OCI-LY7 (cell line): ENCODE measurements around the gene INO80E. TPM values are rescaled to one million over a fixed set of nuclear protein-coding genes. Genes with fewer than 3 reads are reported as not detected.
"Not testable (repeated sequence)": the region's sequence is repeated elsewhere in the genome, so short reads cannot be mapped to it uniquely, and the experiment has no call there.

Experiments
- BruUV-seq: library from RNA; stranded (reverse); fragments of 400-500 nt; replicated peaks from 2 replicates; lab custom pipeline; 2021; lab: Mats Ljungman, UMichigan
- CTCF ChIA-PET: fragments of 300-600 bp; sonication (Branson Sonifier 250); formaldehyde crosslinking; loops from one replicate; lab custom pipeline; 2022; ENCODE audit warnings: antibody characterized with exemption; ENCODE audit not compliant: unreplicated experiment; lab: Charles Lee
- POLR2A ChIA-PET: fragments of 300-600 bp; sonication (Branson Sonifier 250); formaldehyde crosslinking; loops from one replicate; lab custom pipeline; 2022; ENCODE audit warnings: antibody characterized with exemption; lab: Charles Lee
- DNase-seq: peaks from one replicate; pipeline ENCODE4 v3.0.0-alpha.2; 2015; ENCODE audit warnings: low spot score
- H2AFZ ChIP-seq: fragments of 200-600 bp; sonication (generic), shearing (Covaris generic); 2 replicates; pipeline ENCODE4 v1.6.1; 2014; ENCODE audit warnings: mild to moderate bottlenecking, antibody characterized with exemption, low read length, moderate library complexity
- H3K27ac ChIP-seq: fragments of 200-600 bp; sonication (generic); 2 replicates; pipeline ENCODE4 v1.5.1; 2014; ENCODE audit warnings: mixed run types, low read depth, mild to moderate bottlenecking, moderate library complexity, low read length, inconsistent platforms; ENCODE audit not compliant: poor library complexity, severe bottlenecking
- H3K36me3 ChIP-seq: fragments of 200-600 bp; sonication (generic); 2 replicates; pipeline ENCODE4 v1.6.1; 2014; ENCODE audit warnings: mild to moderate bottlenecking, antibody characterized with exemption, low read length, moderate library complexity, mixed read lengths; ENCODE audit not compliant: insufficient read depth
- H3K4me1 ChIP-seq: fragments of 200-600 bp; sonication (generic); 2 replicates; pipeline ENCODE4 v1.5.1; 2014; ENCODE audit warnings: mild to moderate bottlenecking, low read length; ENCODE audit not compliant: insufficient read depth, poor library complexity, severe bottlenecking
- H3K4me2 ChIP-seq: fragments of 200-600 bp; sonication (generic); 2 replicates; pipeline ENCODE4 v1.6.1; 2014; ENCODE audit warnings: mild to moderate bottlenecking, low read length
- H3K4me3 ChIP-seq: fragments of 200-600 bp; sonication (generic); 2 replicates; pipeline ENCODE4 v1.5.1; 2014; ENCODE audit warnings: mild to moderate bottlenecking, low read depth, low read length; ENCODE audit not compliant: poor library complexity, severe bottlenecking
- H3K79me2 ChIP-seq: fragments of 200-600 bp; sonication (generic); 2 replicates; pipeline ENCODE4 v1.6.1; 2016; ENCODE audit warnings: low read depth, mild to moderate bottlenecking, low read length, moderate library complexity, mixed read lengths; ENCODE audit not compliant: insufficient read depth
- H3K9me2 ChIP-seq: fragments of 200-600 bp; sonication (generic); 2 replicates; pipeline ENCODE4 v1.6.1; 2016; ENCODE audit warnings: mild to moderate bottlenecking, low read length, mixed read lengths; ENCODE audit not compliant: insufficient read depth
- H3K9me3 ChIP-seq: fragments of 200-600 bp; sonication (generic); 2 replicates; pipeline ENCODE4 v1.6.1; 2014; ENCODE audit warnings: mild to moderate bottlenecking, mixed run types, low read length, mixed read lengths
- H4K20me1 ChIP-seq: fragments of 200-600 bp; sonication (generic); 2 replicates; pipeline ENCODE4 v1.6.1; 2014; ENCODE audit warnings: mild to moderate bottlenecking, antibody characterized with exemption, low read length, moderate library complexity, mixed read lengths; ENCODE audit not compliant: insufficient read depth
- EZH2phosphoT487 ChIP-seq: fragments of 200-600 bp; sonication (generic); IDR thresholded peaks from 2 replicates; pipeline ENCODE4 v1.6.1; 2018; ENCODE audit warnings: low read depth, borderline replicate concordance, mild to moderate bottlenecking, mixed run types, antibody characterized with exemption, low read length, moderate library complexity, mixed read lengths
- intact Hi-C: fragments of 100-400 bp; cut with micrococcal nuclease; formaldehyde crosslinking; loops from one replicate; pipeline ENCODE4 v1.10.0; 2022; ENCODE audit not compliant: unreplicated experiment
- total RNA-seq, 2 experiments: library from RNA; depleted of rRNA in 1 of 2; stranded (reverse); fragments of >200 nt in 1 of 2; shearing (Covaris generic) in 1 of 2; gene quantifications; 2 replicates each; pipeline ENCODE4 v1.2.3, GENCODE V29; 2014 to 2022
- TF ChIP-seq, protein P1 (sequence below): fragments of 200-600 bp; sonication (generic); conservative IDR thresholded peaks from 2 replicates; pipeline ENCODE4 v1.5.1; 2014; ENCODE audit warnings: mild to moderate bottlenecking, antibody characterized with exemption, low read length, moderate library complexity, mixed read lengths

Gene INO80E
- total RNA-seq, 2 experiments from 2014 or later = 88.0 to 129 TPM

DNA sequence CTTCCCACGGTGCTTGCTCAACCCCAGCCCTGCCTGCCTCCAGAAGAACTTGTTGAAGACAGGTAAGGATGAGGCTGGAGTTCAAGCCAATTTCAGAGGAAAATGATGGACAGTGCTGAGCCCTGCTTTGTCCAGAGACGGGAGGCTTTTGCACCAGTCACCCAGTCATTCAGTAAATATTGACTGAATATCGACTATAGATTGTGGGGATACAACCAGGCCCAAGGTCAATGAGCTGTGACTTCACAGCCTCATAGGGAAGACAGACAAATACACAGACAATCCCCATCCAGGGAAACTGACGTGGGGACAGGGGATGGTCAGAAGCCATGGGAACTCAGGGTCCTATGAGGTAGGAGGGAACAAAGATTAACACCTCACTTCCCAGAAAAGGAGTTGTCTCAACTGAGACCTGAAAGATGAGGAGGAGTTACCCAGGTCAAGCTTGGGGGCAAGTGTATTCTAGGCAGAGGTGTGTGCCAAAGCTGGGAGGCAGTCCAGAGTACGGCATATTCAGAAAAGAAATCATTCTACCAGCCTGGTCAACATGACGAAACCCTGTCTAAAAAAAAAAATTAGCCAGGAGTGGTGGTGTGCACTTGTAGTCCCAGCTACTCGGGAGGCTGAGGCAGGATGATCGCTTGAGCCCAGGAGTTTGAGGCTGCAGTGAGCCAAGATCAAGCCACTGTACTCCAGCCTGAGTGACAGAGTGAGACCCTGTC, 20.7 kb downstream of the INO80E start:
- H3K79me2 ChIP-seq = no peaks in the 10 kb centered on the region
- no peak for DNase-seq
- H3K9me2 ChIP-seq = no peaks in the 10 kb centered on the region
- no peak for TF ChIP-seq EZH2phosphoT487
- TF ChIP-seq, protein P1, sequence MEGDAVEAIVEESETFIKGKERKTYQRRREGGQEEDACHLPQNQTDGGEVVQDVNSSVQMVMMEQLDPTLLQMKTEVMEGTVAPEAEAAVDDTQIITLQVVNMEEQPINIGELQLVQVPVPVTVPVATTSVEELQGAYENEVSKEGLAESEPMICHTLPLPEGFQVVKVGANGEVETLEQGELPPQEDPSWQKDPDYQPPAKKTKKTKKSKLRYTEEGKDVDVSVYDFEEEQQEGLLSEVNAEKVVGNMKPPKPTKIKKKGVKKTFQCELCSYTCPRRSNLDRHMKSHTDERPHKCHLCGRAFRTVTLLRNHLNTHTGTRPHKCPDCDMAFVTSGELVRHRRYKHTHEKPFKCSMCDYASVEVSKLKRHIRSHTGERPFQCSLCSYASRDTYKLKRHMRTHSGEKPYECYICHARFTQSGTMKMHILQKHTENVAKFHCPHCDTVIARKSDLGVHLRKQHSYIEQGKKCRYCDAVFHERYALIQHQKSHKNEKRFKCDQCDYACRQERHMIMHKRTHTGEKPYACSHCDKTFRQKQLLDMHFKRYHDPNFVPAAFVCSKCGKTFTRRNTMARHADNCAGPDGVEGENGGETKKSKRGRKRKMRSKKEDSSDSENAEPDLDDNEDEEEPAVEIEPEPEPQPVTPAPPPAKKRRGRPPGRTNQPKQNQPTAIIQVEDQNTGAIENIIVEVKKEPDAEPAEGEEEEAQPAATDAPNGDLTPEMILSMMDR = no peak
- H3K4me2 ChIP-seq = no peak overlapping the region
- intact Hi-C loops = no loop called here
- no peaks in the 10 kb centered on the region for H3K4me1 ChIP-seq
- no TSS peak for BruUV-seq
- no peak overlapping the region for H3K27ac ChIP-seq
- no peaks in the 10 kb centered on the region for H4K20me1 ChIP-seq
- no peak overlapping the region for H2AFZ ChIP-seq
- no peak overlapping the region for H3K4me3 ChIP-seq
- ChIA-PET POLR2A (no interaction called here), CTCF (no interaction called here)
- H3K9me3 ChIP-seq = no peaks in the 10 kb centered on the region
- H3K36me3 ChIP-seq = no peaks in the 10 kb centered on the region

DNA sequence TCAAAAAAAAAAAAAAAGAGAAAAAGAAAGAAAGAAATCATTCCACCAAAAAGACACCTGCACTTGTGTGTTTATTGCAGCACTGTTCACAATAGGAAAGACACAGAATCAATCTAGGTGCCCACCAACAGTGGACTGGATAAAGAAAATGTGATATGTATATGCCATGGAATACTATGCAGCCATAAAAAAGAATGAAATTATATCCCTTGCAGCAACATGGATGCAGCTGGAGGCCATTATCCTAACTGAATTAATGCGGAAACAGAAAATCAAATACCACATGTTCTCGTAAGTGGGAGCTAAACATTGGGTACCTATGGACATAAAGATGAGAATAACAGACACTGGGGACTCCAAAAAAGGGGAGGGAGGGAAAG, 21.2 kb downstream of the INO80E start:
- intact Hi-C loops = no loop called here
- H3K36me3 ChIP-seq = no peaks in the 10 kb centered on the region
- POLR2A ChIA-PET = no interaction called here
- CTCF ChIA-PET = no interaction called here
- H3K4me1 ChIP-seq = no peaks in the 10 kb centered on the region
- H3K9me2 ChIP-seq = no peaks in the 10 kb centered on the region
- no peak overlapping the region for H2AFZ ChIP-seq
- H3K4me2 ChIP-seq = no peak overlapping the region
- no peak for DNase-seq
- no TSS peak for BruUV-seq
- H3K27ac ChIP-seq = no peak overlapping the region
- no peaks in the 10 kb centered on the region for H3K9me3 ChIP-seq
- H4K20me1 ChIP-seq = no peaks in the 10 kb centered on the region
- no peak overlapping the region for H3K4me3 ChIP-seq
- TF ChIP-seq EZH2phosphoT487 = no peak
- TF ChIP-seq, protein P1 = no peak
- no peaks in the 10 kb centered on the region for H3K79me2 ChIP-seq

DNA sequence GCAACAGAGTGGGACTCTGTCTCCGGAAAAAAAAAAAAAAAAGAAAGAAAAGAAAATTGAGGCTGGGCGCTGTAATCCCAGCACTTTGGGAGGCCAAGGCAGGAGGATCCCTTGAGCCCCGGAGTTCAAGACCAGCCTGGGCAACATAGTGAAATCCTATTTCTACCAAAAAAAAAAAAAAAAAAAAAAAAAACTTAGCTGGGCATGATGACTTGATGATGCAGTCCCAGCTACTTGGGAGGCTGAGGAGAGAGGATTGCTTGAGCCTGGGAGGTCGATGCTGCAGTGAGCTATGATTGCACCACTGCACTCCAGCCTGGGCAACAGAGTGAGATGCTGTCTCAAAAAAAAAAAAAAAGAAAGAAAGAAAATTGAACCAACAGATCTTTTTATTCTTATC, 21.9 kb downstream of the INO80E start:
- H3K4me2 ChIP-seq, DNase-seq, intact Hi-C loops, BruUV-seq, H2AFZ ChIP-seq, H3K4me1 ChIP-seq, H3K4me3 ChIP-seq, H3K9me3 ChIP-seq, H3K79me2 ChIP-seq, POLR2A ChIA-PET, H3K9me2 ChIP-seq, H3K36me3 ChIP-seq, H3K27ac ChIP-seq, H4K20me1 ChIP-seq: not testable (repeated sequence)
- CTCF ChIA-PET = interaction anchor here (0.5 kb wide), 1 partner anchor 104 kb away, joined by 6 read pairs; no protein-coding TSS in a partner anchor
